ENCODE results near the gene CTNNA3. TPM values are rescaled to one million over a fixed set of nuclear protein-coding genes. Genes with fewer than 3 reads are reported as not detected.

CTNNA3 gene
- total RNA-seq, 1 donor from 2014 or later, result under 0.01 TPM

DNA sequence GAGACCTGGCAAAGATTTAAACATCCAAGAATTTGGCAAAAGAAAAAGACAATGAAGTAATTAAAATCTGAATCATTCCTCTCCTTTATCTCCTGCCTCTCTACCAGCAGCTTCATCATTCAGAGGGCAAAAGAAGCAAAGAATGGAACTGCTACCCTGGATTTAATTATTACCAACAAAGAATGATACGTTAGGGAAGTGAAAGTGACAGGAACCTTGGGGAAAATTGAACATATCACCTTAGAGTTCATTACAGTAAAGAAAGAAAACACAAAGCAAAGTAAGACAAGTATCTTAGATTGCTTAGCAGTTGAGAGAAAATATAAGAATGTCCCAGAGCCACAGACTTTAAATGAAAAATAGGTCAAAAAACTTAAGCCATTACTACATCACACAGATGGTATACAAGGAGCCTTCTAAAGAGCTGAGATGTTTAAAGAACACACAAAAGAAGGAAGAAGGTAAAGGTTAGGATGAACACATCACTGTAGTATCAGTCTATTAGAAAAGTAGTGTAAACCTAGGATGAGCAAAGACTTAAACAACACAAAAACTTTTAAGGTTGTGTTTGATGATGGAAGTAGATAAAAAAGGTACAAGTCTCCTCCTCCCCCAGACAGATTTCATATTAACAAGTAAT, 17.5 kb downstream of the CTNNA3 start:
- Histone ChIP-seq H3K4me1 (no peaks in the 10 kb centered on the region), H3K27me3 (no peaks in the 10 kb centered on the region), H3K9me3 (no peaks in the 10 kb centered on the region), H3K27ac (no peak overlapping the region), H3K4me3 (no peak overlapping the region), H3K36me3 (no peaks in the 10 kb centered on the region)
- TF ChIP-seq, protein P1, sequence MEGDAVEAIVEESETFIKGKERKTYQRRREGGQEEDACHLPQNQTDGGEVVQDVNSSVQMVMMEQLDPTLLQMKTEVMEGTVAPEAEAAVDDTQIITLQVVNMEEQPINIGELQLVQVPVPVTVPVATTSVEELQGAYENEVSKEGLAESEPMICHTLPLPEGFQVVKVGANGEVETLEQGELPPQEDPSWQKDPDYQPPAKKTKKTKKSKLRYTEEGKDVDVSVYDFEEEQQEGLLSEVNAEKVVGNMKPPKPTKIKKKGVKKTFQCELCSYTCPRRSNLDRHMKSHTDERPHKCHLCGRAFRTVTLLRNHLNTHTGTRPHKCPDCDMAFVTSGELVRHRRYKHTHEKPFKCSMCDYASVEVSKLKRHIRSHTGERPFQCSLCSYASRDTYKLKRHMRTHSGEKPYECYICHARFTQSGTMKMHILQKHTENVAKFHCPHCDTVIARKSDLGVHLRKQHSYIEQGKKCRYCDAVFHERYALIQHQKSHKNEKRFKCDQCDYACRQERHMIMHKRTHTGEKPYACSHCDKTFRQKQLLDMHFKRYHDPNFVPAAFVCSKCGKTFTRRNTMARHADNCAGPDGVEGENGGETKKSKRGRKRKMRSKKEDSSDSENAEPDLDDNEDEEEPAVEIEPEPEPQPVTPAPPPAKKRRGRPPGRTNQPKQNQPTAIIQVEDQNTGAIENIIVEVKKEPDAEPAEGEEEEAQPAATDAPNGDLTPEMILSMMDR (IDR thresholded peaks at IDR 0.05), result no peak
- intact Hi-C loops (cut with DNase I), result no loop called here
- no peak for DNase-seq (ENCODE audit: low spot score in 2 of 2)

DNA sequence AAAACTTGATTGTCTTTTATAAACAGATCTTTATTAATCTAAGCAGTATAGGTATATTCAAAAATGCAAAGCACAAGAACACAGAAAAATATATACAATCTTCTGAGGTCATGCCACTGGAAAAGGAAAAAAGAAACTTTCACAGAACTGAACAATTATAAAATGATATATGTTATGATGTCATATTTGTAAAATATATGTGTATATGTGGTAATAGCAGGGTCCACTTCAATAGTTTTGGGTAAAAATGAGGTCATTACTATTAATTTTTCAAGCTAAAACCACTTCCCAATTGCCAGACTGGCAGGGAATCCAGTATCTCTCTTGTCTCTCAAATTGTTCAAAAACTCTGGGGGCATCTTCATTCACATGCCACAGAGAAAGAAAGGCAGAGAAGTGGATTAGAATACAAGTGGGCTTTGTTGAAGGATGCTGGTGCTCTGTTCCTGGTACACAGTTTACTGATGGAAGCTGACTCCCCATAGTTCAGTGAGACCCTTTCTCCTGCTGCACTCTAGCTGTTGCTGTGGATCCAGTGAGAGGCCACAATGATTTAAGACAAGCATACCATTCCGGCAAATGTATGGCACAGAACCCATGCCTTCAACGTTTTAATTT, 19.7 kb downstream of the CTNNA3 start:
- Histone ChIP-seq H3K27me3 (no peaks in the 10 kb centered on the region), H3K4me3 (no peak overlapping the region), H3K27ac (no peak overlapping the region), H3K9me3 (no peaks in the 10 kb centered on the region), H3K36me3 (no peaks in the 10 kb centered on the region), H3K4me1 (no peaks in the 10 kb centered on the region)
- DNase-seq (ENCODE audit: low spot score in 2 of 2), result no peak
- TF ChIP-seq, protein P1 (IDR thresholded peaks at IDR 0.05), result no peak
- intact Hi-C loops (cut with DNase I), result no loop called here

GRCh38 chr10:67670401-67670800, 25.6 kb downstream of the CTNNA3 start:
- Histone ChIP-seq H3K27ac (no peak overlapping the region), H3K4me1 (no peaks in the 10 kb centered on the region), H3K4me3 (no peak overlapping the region), H3K27me3 (no peaks in the 10 kb centered on the region), H3K36me3 (no peaks in the 10 kb centered on the region), H3K9me3 (no peaks in the 10 kb centered on the region)
- DNase-seq (ENCODE audit: low spot score in 2 of 2), result no peak
- TF ChIP-seq, protein P1 (IDR thresholded peaks at IDR 0.05), result no peak
- intact Hi-C loops (cut with DNase I), result no loop called here

DNA sequence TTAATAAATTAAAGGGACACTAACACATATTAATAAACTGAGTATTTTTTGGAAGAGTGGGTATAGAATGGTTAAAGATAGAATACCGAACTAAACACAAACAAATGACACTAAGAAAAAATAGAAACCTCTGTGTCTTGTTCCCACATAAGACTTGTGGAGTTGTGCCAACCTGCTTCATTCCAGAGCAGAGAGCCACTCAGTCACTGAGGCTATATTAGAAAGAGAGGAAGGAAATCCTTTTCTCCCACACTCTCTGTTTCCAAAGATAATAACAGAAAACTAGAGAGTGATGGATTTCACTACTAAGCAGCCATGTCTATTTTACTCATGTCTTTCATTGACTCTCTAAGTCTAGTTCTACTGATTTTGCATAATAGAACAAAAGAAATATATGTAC, 26.0 kb downstream of the CTNNA3 start:
- Histone ChIP-seq H3K27me3 (no peaks in the 10 kb centered on the region), H3K9me3 (no peaks in the 10 kb centered on the region), H3K4me3 (no peak overlapping the region), H3K27ac (no peak overlapping the region), H3K36me3 (no peaks in the 10 kb centered on the region), H3K4me1 (no peaks in the 10 kb centered on the region)
- DNase-seq (ENCODE audit: low spot score in 2 of 2), result no peak
- intact Hi-C loops (cut with DNase I), result loop anchor here (5.0 kb wide), 1 partner anchor 92 kb away; no protein-coding TSS in a partner anchor
- TF ChIP-seq, protein P1 (IDR thresholded peaks at IDR 0.05), result no peak

DNA sequence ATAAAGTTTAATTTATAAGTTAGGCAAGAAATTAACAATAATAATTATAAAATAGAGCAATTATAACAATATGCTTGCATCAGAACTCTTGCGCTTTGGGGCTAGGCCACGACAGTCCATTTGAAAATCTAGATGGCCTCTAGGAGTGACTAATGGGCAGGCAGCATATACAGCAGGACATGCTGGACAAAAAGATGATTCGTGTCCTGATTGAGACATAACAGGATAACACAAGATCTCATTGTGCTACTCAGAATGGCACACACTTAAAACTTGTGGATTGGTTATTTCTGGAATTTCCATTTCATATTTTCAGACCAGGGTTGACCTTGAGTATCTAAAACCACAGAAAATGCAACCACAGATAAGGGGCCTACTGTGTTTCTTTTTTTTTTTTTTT, 27.5 kb downstream of the CTNNA3 start:
- intact Hi-C loops (cut with DNase I), result loop anchor here (5.0 kb wide), 1 partner anchor 94 kb away; no protein-coding TSS in a partner anchor
- Histone ChIP-seq H3K27me3 (no peaks in the 10 kb centered on the region), H3K4me3 (no peak overlapping the region)

More for the DNA sequence above, 27.5 kb downstream of the CTNNA3 start:
- Histone ChIP-seq H3K9me3 (no peaks in the 10 kb centered on the region), H3K27ac (no peak overlapping the region), H3K4me1 (no peaks in the 10 kb centered on the region), H3K36me3 (no peaks in the 10 kb centered on the region)
- DNase-seq (ENCODE audit: low spot score in 2 of 2), result no peak
- TF ChIP-seq, protein P1 (IDR thresholded peaks at IDR 0.05), result no peak

Data from ascending aorta (tissue), 2 donors.